ENCODE measurements around the gene PRKG1. TPM values are rescaled to one million over a fixed set of nuclear protein-coding genes. Genes with fewer than 3 reads are reported as not detected.

The PRKG1 gene
- total RNA-seq, 4 donors from 2014 or later, result 1.2 to 6.5 (median 2.7) TPM

DNA sequence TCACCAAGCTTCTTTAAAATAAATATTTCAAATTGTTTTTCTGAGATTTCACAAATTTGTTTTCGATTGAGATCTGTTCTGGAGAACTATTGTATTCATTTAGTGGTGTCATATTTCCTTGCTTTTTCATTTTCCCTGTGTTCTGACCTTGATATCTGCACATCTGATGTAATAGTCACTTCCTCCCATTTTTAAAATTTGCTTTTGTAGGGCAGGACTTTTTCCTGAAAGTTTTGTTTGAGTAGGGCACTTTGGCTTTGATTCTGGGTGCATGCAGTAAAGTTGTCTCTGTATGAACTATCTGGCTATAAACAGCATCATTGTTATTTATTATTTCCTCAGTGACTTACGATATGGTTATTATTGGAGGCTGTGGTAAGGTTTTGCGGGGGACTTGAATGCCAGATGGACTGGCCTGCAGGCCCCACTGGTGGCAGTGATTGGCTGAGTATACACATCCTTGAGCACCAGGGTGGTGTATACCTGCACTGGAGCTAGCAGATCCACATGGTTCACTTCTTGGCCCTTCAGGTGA lies 541.5 kb downstream of the PRKG1 start:
- no peaks in the 10 kb centered on the region for H3K9me3 ChIP-seq
- DNase-seq (ENCODE audit: low spot score in 2 of 2), result no peak
- 75% methylated on average over 3 of the region's 3 CpGs for whole genome bisulfite sequencing
- H3K27me3 ChIP-seq, result no peaks in the 10 kb centered on the region
- H3K4me1 ChIP-seq, result no peaks in the 10 kb centered on the region
- H3K36me3 ChIP-seq, result no peaks in the 10 kb centered on the region
- H3K4me3 ChIP-seq, result no peak overlapping the region
- no peak overlapping the region for H3K27ac ChIP-seq
- TF ChIP-seq EP300 (IDR thresholded peaks at IDR 0.05) (no peak), POLR2A (IDR thresholded peaks at IDR 0.05) (no peak), POLR2AphosphoS5 (IDR thresholded peaks at IDR 0.05) (no peak)
- TF ChIP-seq, protein P1, sequence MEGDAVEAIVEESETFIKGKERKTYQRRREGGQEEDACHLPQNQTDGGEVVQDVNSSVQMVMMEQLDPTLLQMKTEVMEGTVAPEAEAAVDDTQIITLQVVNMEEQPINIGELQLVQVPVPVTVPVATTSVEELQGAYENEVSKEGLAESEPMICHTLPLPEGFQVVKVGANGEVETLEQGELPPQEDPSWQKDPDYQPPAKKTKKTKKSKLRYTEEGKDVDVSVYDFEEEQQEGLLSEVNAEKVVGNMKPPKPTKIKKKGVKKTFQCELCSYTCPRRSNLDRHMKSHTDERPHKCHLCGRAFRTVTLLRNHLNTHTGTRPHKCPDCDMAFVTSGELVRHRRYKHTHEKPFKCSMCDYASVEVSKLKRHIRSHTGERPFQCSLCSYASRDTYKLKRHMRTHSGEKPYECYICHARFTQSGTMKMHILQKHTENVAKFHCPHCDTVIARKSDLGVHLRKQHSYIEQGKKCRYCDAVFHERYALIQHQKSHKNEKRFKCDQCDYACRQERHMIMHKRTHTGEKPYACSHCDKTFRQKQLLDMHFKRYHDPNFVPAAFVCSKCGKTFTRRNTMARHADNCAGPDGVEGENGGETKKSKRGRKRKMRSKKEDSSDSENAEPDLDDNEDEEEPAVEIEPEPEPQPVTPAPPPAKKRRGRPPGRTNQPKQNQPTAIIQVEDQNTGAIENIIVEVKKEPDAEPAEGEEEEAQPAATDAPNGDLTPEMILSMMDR (IDR thresholded peaks at IDR 0.05), result no peak

DNA sequence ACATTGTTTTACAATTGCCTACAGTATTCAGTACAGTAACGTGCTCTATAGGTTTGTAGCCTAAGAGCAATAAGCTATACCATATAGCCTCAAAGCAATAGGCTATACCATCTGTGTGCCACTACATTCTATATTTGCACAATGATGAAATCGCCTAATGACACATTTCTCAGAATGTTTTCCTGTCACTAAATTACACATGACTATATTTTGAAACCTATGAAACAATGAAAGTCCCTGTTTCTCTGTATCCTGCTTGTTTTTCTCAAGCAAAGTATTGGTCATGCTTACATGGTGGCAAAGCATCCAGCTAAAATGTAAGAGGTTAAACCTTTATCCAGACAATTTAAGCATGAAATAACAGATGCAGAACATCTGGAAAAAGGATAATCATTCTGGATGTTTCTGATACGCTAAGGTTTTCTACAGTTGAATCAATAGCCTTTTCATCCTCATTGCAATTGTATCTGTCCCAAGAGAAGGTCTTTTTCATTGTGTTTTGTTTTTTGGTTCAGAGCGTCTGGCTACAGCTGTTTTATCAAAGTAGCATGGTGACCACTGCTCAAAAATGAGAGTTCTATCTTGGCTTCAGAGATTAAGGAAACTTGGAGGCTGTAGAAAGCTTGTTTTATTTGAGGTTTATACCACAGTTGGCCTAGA lies 543.4 kb downstream of the PRKG1 start:
- WGBS, result 74% methylated on average over 4 of the region's 4 CpGs
- no peaks in the 10 kb centered on the region for H3K4me1 ChIP-seq
- H3K9me3 ChIP-seq, result no peaks in the 10 kb centered on the region
- DNase-seq (ENCODE audit: low spot score in 2 of 2), result no peak
- no peaks in the 10 kb centered on the region for H3K36me3 ChIP-seq
- no peaks in the 10 kb centered on the region for H3K27me3 ChIP-seq
- TF ChIP-seq, protein P1 (IDR thresholded peaks at IDR 0.05), result no peak
- TF ChIP-seq POLR2A (IDR thresholded peaks at IDR 0.05) (no peak), POLR2AphosphoS5 (IDR thresholded peaks at IDR 0.05) (no peak), EP300 (IDR thresholded peaks at IDR 0.05) (no peak)
- no peak overlapping the region for H3K27ac ChIP-seq
- H3K4me3 ChIP-seq, result no peak overlapping the region

DNA sequence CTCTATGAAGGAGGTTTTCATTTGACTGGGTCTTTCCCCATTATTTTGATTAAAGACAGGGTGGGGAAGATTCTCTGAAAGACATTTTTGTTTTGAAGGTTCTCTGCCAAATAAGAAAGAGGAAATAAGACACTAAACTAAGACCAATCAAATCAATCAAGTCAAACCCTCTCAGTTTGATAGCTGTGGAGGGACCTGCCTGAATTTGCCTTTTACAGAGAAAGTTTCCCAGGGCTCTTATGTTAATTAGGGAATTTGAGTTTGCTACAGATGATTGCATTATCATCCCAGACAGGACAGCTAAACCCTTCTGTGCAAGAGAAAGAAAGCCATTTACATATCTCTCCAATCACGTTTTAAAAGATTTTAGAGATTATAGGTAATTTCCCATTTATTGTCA lies 545.1 kb downstream of the PRKG1 start:
- TF ChIP-seq POLR2AphosphoS5 (IDR thresholded peaks at IDR 0.05) (no peak), EP300 (IDR thresholded peaks at IDR 0.05) (no peak), POLR2A (IDR thresholded peaks at IDR 0.05) (no peak)
- TF ChIP-seq, protein P1 (IDR thresholded peaks at IDR 0.05), result no peak
- H3K36me3 ChIP-seq, result no peaks in the 10 kb centered on the region
- no peak overlapping the region for H3K4me3 ChIP-seq
- no peak overlapping the region for H3K27ac ChIP-seq
- H3K4me1 ChIP-seq, result no peaks in the 10 kb centered on the region
- no peaks in the 10 kb centered on the region for H3K27me3 ChIP-seq
- H3K9me3 ChIP-seq, result no peaks in the 10 kb centered on the region
- 50% methylated on average over 1 of the region's 1 CpG for WGBS
- no peak for DNase-seq (ENCODE audit: low spot score in 2 of 2)

DNA sequence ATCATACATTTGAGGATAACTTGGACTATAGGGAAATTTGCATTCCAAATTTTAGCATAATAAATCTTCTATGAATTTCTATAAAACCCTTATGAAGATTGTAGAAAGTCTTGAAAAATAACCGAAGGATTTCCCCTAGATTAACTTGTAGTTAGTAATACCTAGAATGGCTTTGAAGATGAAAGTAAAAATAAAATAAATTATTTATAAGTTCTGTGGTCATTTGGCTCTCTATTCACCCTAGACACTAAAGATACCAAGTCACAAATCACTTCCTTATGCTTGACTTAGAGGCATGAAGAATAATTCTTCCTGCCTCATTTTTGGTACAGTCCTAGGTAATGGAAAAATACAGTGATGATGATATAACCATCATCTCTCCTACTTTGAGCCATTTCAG lies 545.8 kb downstream of the PRKG1 start:
- no peaks in the 10 kb centered on the region for H3K36me3 ChIP-seq
- 69% methylated on average over 1 of the region's 1 CpG for WGBS
- no peak overlapping the region for H3K27ac ChIP-seq
- no peaks in the 10 kb centered on the region for H3K9me3 ChIP-seq
- no peaks in the 10 kb centered on the region for H3K27me3 ChIP-seq
- H3K4me1 ChIP-seq, result no peaks in the 10 kb centered on the region
- DNase-seq (ENCODE audit: low spot score in 2 of 2), result no peak
- no peak overlapping the region for H3K4me3 ChIP-seq
- TF ChIP-seq EP300 (IDR thresholded peaks at IDR 0.05) (no peak), POLR2A (IDR thresholded peaks at IDR 0.05) (no peak), POLR2AphosphoS5 (IDR thresholded peaks at IDR 0.05) (no peak)
- TF ChIP-seq, protein P1 (IDR thresholded peaks at IDR 0.05), result no peak

DNA sequence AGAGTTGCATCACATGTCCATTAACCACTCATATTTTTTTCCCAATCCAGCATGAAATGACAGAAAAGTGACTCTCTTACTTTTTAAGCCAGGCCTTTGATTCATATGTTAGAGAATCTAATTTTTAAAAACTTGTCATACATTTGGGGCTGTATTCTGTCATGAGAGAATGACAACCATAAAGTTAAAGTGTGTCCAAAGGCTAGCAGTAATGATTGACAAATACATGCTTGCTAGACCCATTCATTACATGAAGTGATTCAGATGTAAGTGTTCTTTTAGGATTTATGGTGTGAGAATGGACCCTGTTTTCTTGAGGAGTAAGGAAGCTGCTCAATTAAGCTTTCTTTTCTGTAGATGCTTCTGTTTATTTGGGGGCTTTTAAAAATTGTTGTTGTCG lies 549.7 kb downstream of the PRKG1 start:
- WGBS, result 80% methylated on average over 1 of the region's 1 CpG
- Histone ChIP-seq H3K4me3 (no peak overlapping the region), H3K27ac (no peak overlapping the region), H3K9me3 (no peaks in the 10 kb centered on the region), H3K36me3 (no peaks in the 10 kb centered on the region), H3K4me1 (no peaks in the 10 kb centered on the region), H3K27me3 (no peaks in the 10 kb centered on the region)
- TF ChIP-seq, protein P1 (IDR thresholded peaks at IDR 0.05), result no peak
- TF ChIP-seq POLR2A (IDR thresholded peaks at IDR 0.05) (no peak), POLR2AphosphoS5 (IDR thresholded peaks at IDR 0.05) (no peak), EP300 (IDR thresholded peaks at IDR 0.05) (no peak)
- no peak for DNase-seq (ENCODE audit: low spot score in 2 of 2)
